HepG2 (cell line): ENCODE measurements around the gene TUBGCP6. TPM values are rescaled to one million over a fixed set of nuclear protein-coding genes. Genes with fewer than 3 reads are reported as not detected.

ENCODE experiments used
- ATAC-seq: fragments of 200-7000 bp; cut with Tn5 transposase; 3 replicates; pipeline ENCODE4 v1.9.1; 2020; ENCODE audit warnings: mild to moderate bottlenecking, moderate library complexity
- BruUV-seq: library from RNA; stranded (reverse); fragments of 400-500 nt; replicated peaks from 2 replicates; lab custom pipeline; 2021; lab: Mats Ljungman, UMichigan
- CTCF ChIA-PET: fragments of 300-600 bp; formaldehyde crosslinking; extraction: SDS; loops from one replicate; lab custom pipeline; 2021; ENCODE audit warnings: low total read pairs, inconsistent platforms, low intra/inter-chr PET ratio; lab: Yijun Ruan, JAX
- POLR2A ChIA-PET: fragments of 350-600 bp; sonication (Branson Sonifier 250); formaldehyde crosslinking; loops from one replicate; lab custom pipeline; 2020; ENCODE audit warnings: antibody characterized with exemption, inconsistent platforms; lab: Yijun Ruan, JAX
- DNase-seq: peaks from one replicate; pipeline ENCODE4 v3.0.0-alpha.2; 2015; ENCODE audit warnings: low spot score
- FAIRE-seq: peaks from 3 replicates; lab custom pipeline; 2011; peaks lifted over from hg19 to GRCh38; lab: Jason Lieb, UNC
- H2AFZ ChIP-seq: one replicate; pipeline ENCODE4 v1.6.1; 2011; ENCODE audit warnings: low read length, inconsistent platforms
- H3K27ac ChIP-seq: fragments of 300-600 bp; 3 replicates; pipeline ENCODE4 v1.8.0; 2011; ENCODE audit warnings: mixed run types, mild to moderate bottlenecking, mixed read lengths, low read length, inconsistent platforms; ENCODE audit not compliant: insufficient read depth; ENCODE audit errors: extremely low read length
- H3K27me3 ChIP-seq, 2 experiments: fragments of 200-600 bp in 1 of 2; 2 replicates in 1 of 2; 3 replicates in 1 of 2; pipeline versions ENCODE4 v1.6.0 to v1.8.0; 2011; ENCODE audit warnings: low read length in 2 of 2, mild to moderate bottlenecking in 2 of 2, moderate library complexity in 2 of 2, inconsistent platforms in 1 of 2; ENCODE audit not compliant: insufficient read depth in 2 of 2, control insufficient read depth in 1 of 2
- H3K36me3 ChIP-seq, 2 experiments: fragments of 200-600 bp in 1 of 2; replicated peaks in 1 of 2; 2 replicates in 1 of 2; 3 replicates in 1 of 2; pipeline versions ENCODE4 v1.5.1 to v1.8.0; 2011; ENCODE audit warnings: low read length in 2 of 2, inconsistent platforms in 1 of 2; ENCODE audit not compliant: insufficient read depth in 2 of 2, control insufficient read depth in 1 of 2
- H3K4me1 ChIP-seq: 2 replicates; pipeline ENCODE4 v1.5.1; 2012; ENCODE audit warnings: low read length, inconsistent platforms; ENCODE audit not compliant: insufficient read depth
- H3K4me2 ChIP-seq: 2 replicates; pipeline ENCODE4 v1.6.0; 2011; ENCODE audit warnings: low read depth, low read length, inconsistent platforms
- H3K4me3 ChIP-seq, 3 experiments: fragments of 200-600 bp in 1 of 3; sonication (generic), shearing (Covaris generic) in 1 of 3; replicated peaks in 1 of 3; 2 replicates each; pipeline ENCODE4 v1.5.1; 2011 to 2016; ENCODE audit warnings: low read length in 3 of 3, inconsistent platforms in 2 of 3, low read depth in 2 of 3, mild to moderate bottlenecking in 2 of 3, control low read depth in 1 of 3, mixed read lengths in 1 of 3; ENCODE audit not compliant: insufficient read depth in 1 of 3
- H3K79me2 ChIP-seq: one replicate; pipeline ENCODE4 v1.6.1; 2011; ENCODE audit warnings: low read length, inconsistent platforms; ENCODE audit not compliant: insufficient read depth
- H3K9ac ChIP-seq: 2 replicates; pipeline ENCODE4 v1.6.0; 2011; ENCODE audit warnings: mild to moderate bottlenecking, low read depth, low read length, inconsistent platforms; ENCODE audit not compliant: insufficient read depth
- H3K9me3 ChIP-seq: 2 replicates; pipeline ENCODE4 v1.5.1; 2012; ENCODE audit warnings: mild to moderate bottlenecking, low read length
- H4K20me1 ChIP-seq: 2 replicates; pipeline ENCODE4 v1.6.0; 2011; ENCODE audit warnings: inconsistent platforms, mild to moderate bottlenecking, low read length, moderate library complexity; ENCODE audit not compliant: insufficient read depth
- AKAP8 ChIP-seq: sonication (generic); formaldehyde crosslinking; IDR thresholded peaks from 2 replicates; pipeline ENCODE4 v1.5.1; 2020; ENCODE audit warnings: mild to moderate bottlenecking, missing genetic modification reagents
- BCL6 ChIP-seq: IDR thresholded peaks from 2 replicates; pipeline ENCODE4 v1.6.1; 2016; ENCODE audit warnings: missing genetic modification reagents, missing compliant biosample characterization
- DPF2 ChIP-seq: sonication (generic); formaldehyde crosslinking; IDR thresholded peaks from 2 replicates; pipeline ENCODE4 v1.4.0; 2020; ENCODE audit warnings: mild to moderate bottlenecking, low read depth, missing genetic modification reagents, borderline replicate concordance
- HES4 ChIP-seq: sonication (generic); formaldehyde crosslinking; IDR thresholded peaks from 2 replicates; pipeline ENCODE4 v1.9.0; 2021; ENCODE audit warnings: mild to moderate bottlenecking, missing genetic modification reagents, borderline replicate concordance
- NFE2L2 ChIP-seq: fragments of 150-350 bp; IDR thresholded peaks from 2 replicates; pipeline ENCODE4 v1.6.1; 2014; ENCODE audit warnings: low read length
- NONO ChIP-seq, 2 experiments: fragments of 450-650 bp in 1 of 2; sonication (generic) in 1 of 2; formaldehyde crosslinking in 1 of 2; IDR thresholded peaks in 1 of 2; conservative IDR thresholded peaks in 1 of 2; 2 replicates each; pipeline versions ENCODE4 v1.6.1 to v1.8.0; 2017 to 2022; ENCODE audit warnings: mild to moderate bottlenecking in 1 of 2, missing genetic modification reagents in 1 of 2, moderate library complexity in 1 of 2
- SKI ChIP-seq: fragments of 450-650 bp; IDR thresholded peaks from one replicate; pipeline ENCODE4 v1.6.1; 2018; ENCODE audit warnings: mild to moderate bottlenecking; ENCODE audit not compliant: partially characterized antibody
- ZC3H13 ChIP-seq: sonication (generic); formaldehyde crosslinking; IDR thresholded peaks from 2 replicates; pipeline ENCODE4 v1.8.1; 2023; ENCODE audit warnings: mild to moderate bottlenecking, missing genetic modification reagents, moderate library complexity
- ZNF33B ChIP-seq: sonication (generic); formaldehyde crosslinking; IDR thresholded peaks from 2 replicates; pipeline ENCODE4 v1.5.1; 2020; ENCODE audit warnings: mild to moderate bottlenecking, missing genetic modification reagents
- ZNF556 ChIP-seq: sonication (generic); formaldehyde crosslinking; IDR thresholded peaks from 2 replicates; pipeline ENCODE4 v1.4.0; 2020; ENCODE audit warnings: mild to moderate bottlenecking, missing genetic modification reagents, borderline replicate concordance
- WGBS: methylation state at CpG from one replicate; pipeline ENCODE4 v1.1.6; 2017; ENCODE audit warnings: low lambda C conversion rate; 5-methylcytosine and 5-hydroxymethylcytosine counted together
- in situ Hi-C: cut with HindIII; loops from 2 replicates; pipeline ENCODE4 v1.10.0; 2017; ENCODE audit warnings: low pct_unique_long_range_greater_than_20kb; ENCODE audit not compliant: extremely low pct_ligation_motif_present
- intact Hi-C: fragments of 100-400 bp; cut with micrococcal nuclease; formaldehyde crosslinking; loops from one replicate; pipeline ENCODE4 v1.10.0; 2022; ENCODE audit not compliant: unreplicated experiment
- polyA plus RNA-seq, 8 experiments: library from polyadenylated mRNA; depleted of rRNA in 3 of 8; stranded (reverse) in 7 of 8; unstranded in 1 of 8; fragments of >200 nt; fragmentation: Illumina TruSeq in 4 of 8; extraction: Trizol in 4 of 8; gene quantifications; 2 replicates each; pipeline versions ENCODE4 v1.2.1 to v1.2.3, GENCODE V29; 2011 to 2016; ENCODE audit warnings: low read depth in 4 of 8, missing spikeins in 1 of 8, mixed read lengths in 1 of 8; ENCODE audit not compliant: insufficient read depth in 1 of 8
- total RNA-seq, 5 experiments: library from RNA; depleted of rRNA; stranded (reverse); fragments of >200 nt; fragmentation: Illumina TruSeq; extraction: Trizol; gene quantifications; 2 replicates each; pipeline ENCODE4 v1.2.3, GENCODE V29; 2016; ENCODE audit warnings: low read depth in 1 of 5
- TF ChIP-seq, protein P1 (sequence below): sonication (generic); formaldehyde crosslinking; IDR thresholded peaks from 2 replicates; pipeline ENCODE4 v1.5.0; 2020; ENCODE audit warnings: mild to moderate bottlenecking, missing genetic modification reagents, borderline replicate concordance
- TF ChIP-seq, protein P2 (sequence below): IDR thresholded peaks from 2 replicates; pipeline ENCODE4 v1.6.1; 2012; ENCODE audit warnings: inconsistent platforms
- TF ChIP-seq, protein P3 (sequence below), 2 experiments: sonication (generic) in 1 of 2; formaldehyde crosslinking in 1 of 2; IDR thresholded peaks; 2 replicates each; pipeline versions ENCODE4 v1.4.0 to v1.6.1; 2016 to 2020; ENCODE audit warnings: borderline replicate concordance in 1 of 2, low read depth in 1 of 2, mild to moderate bottlenecking in 1 of 2, missing genetic modification reagents in 1 of 2

The TUBGCP6 gene
- total and polyA plus RNA-seq, 2 of the 13 experiments (the other 11 are each of a cell fraction or from before 2014, with no cell fraction given): 14.6 to 15.7 TPM

DNA sequence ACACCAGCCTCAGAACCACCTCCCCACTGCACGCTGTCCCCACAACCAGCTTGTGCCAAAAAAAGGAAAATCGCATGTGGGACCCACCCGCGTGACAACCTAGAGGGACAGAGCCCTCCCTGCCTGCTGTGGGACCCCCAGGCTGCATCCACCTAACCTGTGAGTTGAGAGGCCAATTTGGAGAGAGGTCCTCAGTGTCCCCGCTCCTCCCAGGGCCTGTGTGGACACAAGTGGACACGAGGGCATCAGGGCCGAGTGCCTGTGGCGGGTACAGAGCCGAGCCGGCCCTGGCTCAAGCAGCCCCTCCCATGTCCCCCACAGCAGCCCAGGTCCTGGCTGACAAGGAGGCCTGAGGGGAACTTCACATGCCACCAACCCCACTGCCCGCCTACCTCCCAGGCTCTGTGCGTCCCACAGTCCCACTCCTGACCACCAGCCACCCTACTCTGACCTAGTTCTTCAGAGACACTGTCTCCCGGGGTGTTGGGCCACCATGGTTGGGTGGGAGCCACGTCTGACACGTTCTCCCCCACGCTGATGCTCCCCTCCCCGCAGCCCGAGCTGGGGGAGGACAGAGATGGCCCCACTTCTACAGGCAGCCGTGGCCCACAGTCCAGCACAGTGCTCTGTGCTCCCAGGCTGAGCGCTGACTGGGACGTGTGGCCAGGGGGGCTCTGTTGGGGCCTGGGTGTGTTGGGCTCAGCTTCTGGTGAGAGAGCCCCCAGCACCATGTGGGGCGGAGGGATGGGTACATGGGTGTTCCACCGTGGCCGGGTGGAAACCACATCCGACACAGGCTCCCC, 24.8 kb downstream of the TUBGCP6 start (continued):
- TF ChIP-seq NFE2L2 (no peak), SKI (no peak), ZNF556 (no peak), DPF2 (CRISPR knock-in tag) (no peak), BCL6 (CRISPR knock-in tag) (no peak)
- TF ChIP-seq, protein P1, sequence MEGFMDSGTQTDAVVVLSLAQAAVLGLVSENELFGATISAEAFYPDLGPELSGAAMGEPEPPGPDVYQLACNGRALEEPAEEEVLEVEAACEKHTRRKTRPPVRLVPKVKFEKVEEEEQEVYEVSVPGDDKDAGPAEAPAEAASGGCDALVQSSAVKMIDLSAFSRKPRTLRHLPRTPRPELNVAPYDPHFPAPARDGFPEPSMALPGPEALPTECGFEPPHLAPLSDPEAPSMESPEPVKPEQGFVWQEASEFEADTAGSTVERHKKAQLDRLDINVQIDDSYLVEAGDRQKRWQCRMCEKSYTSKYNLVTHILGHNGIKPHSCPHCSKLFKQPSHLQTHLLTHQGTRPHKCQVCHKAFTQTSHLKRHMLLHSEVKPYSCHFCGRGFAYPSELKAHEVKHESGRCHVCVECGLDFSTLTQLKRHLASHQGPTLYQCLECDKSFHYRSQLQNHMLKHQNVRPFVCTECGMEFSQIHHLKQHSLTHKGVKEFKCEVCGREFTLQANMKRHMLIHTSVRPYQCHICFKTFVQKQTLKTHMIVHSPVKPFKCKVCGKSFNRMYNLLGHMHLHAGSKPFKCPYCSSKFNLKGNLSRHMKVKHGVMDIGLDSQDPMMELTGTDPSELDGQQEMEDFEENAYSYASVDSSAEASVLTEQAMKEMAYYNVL: no peak

DNA sequence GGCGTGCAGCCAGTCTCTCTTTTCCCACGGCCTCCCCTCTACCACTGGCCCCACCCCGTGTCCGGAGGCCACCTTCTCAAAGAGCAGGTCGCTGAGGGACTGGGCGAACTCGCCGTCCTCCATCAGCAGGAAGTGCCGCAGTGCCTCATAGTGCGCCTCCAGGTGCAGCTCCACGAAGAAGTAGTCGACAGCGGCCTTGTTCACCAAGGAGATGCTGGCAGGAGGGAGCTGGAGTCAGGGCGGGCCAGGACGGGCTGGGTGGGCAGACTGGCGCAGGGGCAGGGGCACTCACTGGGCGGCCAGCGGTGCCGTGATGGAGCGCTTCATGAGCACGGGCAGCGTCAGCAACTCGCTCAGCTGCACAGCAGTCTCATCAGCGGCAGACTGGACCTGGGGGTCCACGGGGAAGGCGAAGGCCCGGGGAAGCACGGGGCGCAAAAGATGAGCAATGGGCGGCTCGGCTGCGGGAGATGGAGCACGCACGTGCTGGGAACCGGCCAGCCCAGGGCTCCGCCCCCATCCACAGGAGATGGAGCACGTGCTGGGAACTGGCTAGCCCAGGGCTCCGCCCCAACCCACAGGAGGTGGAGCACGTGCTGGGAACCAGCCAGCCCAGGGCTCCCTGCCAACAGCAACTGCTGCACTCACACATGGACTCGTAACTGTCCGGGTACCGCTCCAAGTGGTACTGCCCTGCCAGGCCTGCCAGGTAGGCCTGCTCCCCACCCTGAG, 25.7 kb downstream of the TUBGCP6 start:
- intact Hi-C loops: no loop called here
- peaks cover 5% of the 10 kb centered on the region; the same call in 1 of the 2 replicates for H4K20me1 ChIP-seq
- TF ChIP-seq HES4: no peak
- no peak for TF ChIP-seq NONO (IDR thresholded peaks at IDR 0.05)
- TF ChIP-seq NONO (CRISPR knock-in tag; conservative IDR thresholded peaks at IDR 0.05): 0 out of 2 replicates have a peak, but pooled peaks have one; percentile 11
- TF ChIP-seq AKAP8 (CRISPR knock-in tag): peak; percentile 11; the same call in 1 of the 2 replicates
- TF ChIP-seq, protein P2, sequence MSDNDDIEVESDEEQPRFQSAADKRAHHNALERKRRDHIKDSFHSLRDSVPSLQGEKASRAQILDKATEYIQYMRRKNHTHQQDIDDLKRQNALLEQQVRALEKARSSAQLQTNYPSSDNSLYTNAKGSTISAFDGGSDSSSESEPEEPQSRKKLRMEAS: 0 out of 2 replicates have a peak, but pooled peaks have one; percentile 28
- no peak for TF ChIP-seq ZNF33B (CRISPR knock-in tag)
- TF ChIP-seq, protein P3, sequence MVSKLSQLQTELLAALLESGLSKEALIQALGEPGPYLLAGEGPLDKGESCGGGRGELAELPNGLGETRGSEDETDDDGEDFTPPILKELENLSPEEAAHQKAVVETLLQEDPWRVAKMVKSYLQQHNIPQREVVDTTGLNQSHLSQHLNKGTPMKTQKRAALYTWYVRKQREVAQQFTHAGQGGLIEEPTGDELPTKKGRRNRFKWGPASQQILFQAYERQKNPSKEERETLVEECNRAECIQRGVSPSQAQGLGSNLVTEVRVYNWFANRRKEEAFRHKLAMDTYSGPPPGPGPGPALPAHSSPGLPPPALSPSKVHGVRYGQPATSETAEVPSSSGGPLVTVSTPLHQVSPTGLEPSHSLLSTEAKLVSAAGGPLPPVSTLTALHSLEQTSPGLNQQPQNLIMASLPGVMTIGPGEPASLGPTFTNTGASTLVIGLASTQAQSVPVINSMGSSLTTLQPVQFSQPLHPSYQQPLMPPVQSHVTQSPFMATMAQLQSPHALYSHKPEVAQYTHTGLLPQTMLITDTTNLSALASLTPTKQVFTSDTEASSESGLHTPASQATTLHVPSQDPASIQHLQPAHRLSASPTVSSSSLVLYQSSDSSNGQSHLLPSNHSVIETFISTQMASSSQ (IDR thresholded peaks at IDR 0.05; ENCODE audit: low read depth): no peak
- TF ChIP-seq, protein P3 (CRISPR knock-in tag; IDR thresholded peaks at IDR 0.05; ENCODE audit: borderline replicate concordance): 0 out of 2 replicates have a peak, but pooled peaks have one; percentile 15
- TF ChIP-seq ZC3H13 (CRISPR knock-in tag): 0 out of 2 replicates have a peak, but pooled peaks have one; percentile 17

More for the DNA sequence above, 25.7 kb downstream of the TUBGCP6 start:
- POLR2A ChIA-PET: interaction anchor here (1.3 kb wide), 1 partner anchor 31 kb away, joined by 3 read pairs; the partner anchor contains the start of gene HDAC10
- CTCF ChIA-PET: no interaction called here
- WGBS: 91% methylated on average over 29 of the region's 42 CpGs
- H3K4me2 ChIP-seq: no peak overlapping the region
- no TSS peak for BruUV-seq
- peaks cover 4% of the 10 kb centered on the region for H3K79me2 ChIP-seq
- FAIRE-seq (no peak), ATAC-seq (peak; percentile 19), DNase-seq (peak; percentile 32)
- H3K27me3 ChIP-seq: no peaks in the 10 kb centered on the region
- no peak overlapping the region for H3K27ac ChIP-seq
- H3K36me3 ChIP-seq: peaks cover 24 to 73% of the 10 kb centered on the region in 2 experiments; a peak in 4 of 5 replicates
- no peaks in the 10 kb centered on the region for H3K4me1 ChIP-seq
- in situ Hi-C loops: no loop called here
- H3K9ac ChIP-seq: no peak overlapping the region
- H3K4me3 ChIP-seq: no peak overlapping the region
- no peaks in the 10 kb centered on the region for H3K9me3 ChIP-seq
- no peak overlapping the region for H2AFZ ChIP-seq
